GM21515 (cell line): ENCODE measurements around the gene SLC39A3.
"Not testable (repeated sequence)": the region's sequence is repeated elsewhere in the genome, so short reads cannot be mapped to it uniquely, and the experiment has no call there.

Experiments
- ATAC-seq: cut with Tn5 transposase; IDR thresholded peaks from one replicate; pipeline ENCODE4 v1.9.1; 2021; ENCODE audit not compliant: unreplicated experiment

The SLC39A3 gene

DNA sequence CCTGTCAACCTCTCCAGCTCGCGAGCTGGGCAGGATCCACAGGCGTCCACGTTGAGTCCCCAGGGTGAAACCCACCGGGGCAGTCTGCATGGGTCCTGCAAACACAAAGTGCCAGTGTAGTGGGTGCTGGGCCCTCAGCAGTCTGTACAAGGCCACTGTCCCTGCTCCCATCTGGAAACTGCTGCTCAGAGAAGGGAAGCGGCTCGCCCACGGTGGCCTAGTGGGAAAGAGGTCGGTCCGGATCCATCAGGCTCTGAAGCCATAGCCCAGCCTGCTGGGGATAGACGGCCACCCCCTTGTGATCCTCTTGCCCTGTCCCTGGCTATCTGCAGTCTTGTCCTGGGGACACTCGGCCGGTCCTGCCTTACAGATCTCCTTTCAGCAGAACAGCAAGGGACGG lies 16.1 kb downstream of the SLC39A3 start:
- ATAC-seq = no peak

DNA sequence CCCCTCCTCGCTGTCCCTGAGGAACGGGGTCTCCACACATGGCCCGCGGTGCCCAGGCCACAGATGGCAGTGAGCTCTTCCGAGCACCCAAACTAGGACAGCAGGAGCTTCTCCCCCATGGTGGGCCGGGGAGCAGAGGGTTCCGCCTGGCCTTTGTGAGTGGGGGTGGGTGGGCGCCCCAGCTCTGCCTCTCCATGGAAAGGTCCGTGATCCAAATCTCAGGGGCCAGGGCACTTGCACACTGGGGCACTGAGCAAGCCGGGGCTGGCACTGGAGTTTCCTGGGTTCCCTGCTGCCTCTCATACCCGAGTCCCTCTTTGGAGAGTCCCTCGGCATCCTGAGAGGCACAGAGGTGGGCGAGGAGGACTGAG lies 16.5 kb downstream of the SLC39A3 start:
- no peak for ATAC-seq

DNA sequence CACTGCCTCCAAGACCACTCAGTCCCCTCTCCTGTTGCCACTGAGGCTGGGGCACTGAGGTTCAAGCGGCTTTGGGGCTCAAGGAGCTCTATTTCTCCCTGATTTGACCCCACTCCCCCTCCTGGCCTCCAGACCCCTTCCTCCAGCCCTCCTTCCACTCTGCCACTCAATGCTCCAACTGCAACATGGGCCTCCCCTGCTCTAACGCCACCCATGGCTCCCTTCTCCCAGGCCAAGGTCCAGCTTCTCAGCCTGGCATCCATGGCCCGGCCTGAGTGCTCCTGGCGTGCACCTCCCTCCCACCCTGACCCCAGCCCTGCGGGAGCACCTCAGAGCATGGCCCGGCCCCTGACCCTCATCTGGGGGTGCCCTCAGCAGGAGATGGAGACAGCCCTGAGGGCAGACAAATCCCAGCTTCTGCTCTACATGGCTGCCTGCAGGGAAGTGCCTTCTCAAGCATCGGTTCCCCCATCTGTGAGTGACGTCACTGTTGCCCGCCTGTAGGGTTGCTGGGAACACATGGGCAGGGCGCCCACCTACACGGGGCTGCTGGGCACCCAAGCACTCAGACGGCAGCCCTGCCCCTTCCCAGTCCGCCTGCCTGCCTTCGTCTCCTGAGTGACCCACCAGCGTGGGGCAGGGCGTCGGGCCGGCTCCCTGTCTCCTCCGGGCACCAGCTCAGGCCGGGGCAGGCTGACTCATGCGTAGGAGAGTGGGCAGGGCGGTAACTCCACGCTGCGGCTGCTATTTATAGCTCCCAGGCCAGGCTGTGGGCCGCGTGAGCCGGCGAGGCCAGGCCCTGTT lies 17.1 kb downstream of the SLC39A3 start:
- ATAC-seq = no peak

DNA sequence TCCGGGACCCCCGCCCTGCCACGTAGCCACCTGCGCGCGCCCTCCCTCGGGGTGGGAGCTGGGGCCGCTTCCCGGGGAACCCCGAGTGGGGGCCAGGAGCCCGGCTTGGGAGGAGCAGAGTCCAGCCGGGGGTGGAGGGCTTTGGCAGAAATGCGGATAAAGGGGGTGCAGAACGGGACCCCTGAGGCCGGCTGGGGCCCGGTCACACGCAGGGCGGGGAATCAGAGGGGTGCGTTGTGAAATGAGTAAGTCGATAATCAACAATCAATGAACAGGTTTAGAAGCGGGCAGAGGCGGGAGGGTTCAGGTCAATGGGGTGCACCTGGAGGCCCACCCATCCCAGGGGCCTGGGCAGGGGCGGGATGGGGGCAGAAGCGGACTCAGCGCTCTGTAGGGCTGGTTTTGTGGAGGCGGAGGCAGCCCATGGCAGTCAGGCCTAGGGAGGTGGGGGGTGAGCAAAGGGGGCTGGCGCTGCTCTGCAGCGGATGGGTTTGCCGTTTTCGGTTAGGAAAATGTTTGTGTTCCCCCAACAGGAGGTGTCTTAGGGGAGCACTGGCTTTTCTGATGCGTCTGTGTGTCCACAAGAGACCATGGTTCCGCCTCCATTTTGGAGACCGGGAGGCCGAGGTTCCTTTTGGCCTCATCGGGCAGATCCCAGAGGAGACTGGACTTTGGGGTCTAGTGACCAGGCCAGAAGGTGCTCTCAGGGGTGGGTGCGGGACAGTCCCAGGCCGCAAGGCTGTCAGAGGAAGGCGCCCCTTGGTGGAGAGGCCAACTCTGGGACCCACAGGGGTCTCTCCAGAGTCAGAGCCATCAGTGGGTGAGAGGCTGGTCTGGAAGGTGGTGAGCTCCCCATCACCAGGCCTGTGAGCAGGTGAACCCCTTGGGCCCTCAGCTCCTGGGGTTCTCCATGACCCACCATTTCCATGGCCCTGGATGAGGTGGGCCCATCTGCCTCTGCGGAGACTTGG lies 18.0 kb downstream of the SLC39A3 start:
- no peak for ATAC-seq

DNA sequence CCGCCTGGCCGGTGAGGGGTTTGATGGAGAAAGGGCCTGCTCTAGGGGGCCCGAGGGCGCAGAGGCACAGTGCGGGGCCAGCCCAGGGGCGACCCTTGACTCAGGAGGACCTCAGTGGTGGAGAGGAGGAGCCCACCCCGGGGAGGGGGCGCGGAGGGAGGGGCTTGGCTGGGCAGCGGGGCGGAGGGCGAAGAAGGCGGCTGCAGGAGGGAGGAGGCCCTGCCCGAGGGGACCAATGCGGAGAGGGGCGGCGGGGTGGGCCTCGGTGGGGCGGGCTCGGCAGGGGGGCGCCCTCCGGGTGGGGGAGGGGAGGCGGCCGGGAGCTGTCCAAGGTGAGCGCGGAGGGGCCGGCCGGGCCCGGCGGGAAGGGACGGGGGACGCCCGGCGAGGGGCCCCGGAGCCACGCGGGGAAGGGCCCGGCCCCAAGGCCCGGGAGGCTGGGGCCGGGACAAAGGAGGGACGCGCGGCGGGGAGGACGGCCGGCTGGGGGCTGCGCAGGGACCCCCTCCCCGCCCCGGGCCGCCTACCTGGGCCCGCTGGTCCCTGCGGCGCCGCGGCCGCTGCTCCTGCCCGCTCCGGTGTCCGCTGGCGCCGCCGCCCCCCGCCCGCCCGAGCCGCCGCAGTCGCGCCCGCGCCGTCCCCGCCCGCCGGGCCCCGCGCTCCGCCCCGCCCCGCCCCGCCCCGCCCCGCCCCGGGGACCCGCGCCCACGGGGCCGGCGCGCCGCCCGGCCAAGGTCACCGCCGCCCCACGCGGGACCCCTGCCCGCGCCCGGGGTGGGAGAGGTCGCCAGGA lies 18.8 kb downstream of the SLC39A3 start, which contains the start of gene DIRAS1:
Gene DIRAS1 (minus strand): TSS at position 596 of the 793 bp plus-strand sequence. CDS start 3,566 bp downstream, outside the sequence.
- ATAC-seq = no peak

- no peak for ATAC-seq
Observed at GRCh38 chr19:2719920-2720776, 19.7 kb downstream of the SLC39A3 start.

DNA sequence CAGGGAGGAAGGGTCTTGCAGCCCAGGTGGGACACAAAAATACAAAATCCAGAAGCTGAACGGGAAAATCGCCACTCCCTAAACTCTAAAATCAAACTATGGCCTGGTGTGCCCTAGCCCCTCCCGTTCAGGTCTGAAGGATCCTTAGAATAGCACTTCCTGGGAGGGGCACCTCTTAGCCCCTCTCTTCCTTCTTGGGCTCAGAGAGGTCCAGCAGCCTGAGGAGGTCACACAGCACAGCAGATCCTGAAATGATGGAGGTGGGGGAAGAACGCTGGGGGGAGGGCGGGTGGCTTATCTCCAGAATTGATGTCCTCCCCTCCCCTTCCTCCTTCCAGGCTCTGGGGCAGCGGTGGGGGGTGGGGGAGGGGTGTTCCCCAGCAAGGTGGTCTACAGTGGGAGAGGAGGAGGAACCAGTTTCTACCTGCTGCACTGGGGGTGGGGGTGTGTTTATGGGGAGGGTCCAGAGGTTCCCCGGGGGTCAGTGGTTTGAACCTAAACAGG lies 20.5 kb downstream of the SLC39A3 start:
- no peak for ATAC-seq

DNA sequence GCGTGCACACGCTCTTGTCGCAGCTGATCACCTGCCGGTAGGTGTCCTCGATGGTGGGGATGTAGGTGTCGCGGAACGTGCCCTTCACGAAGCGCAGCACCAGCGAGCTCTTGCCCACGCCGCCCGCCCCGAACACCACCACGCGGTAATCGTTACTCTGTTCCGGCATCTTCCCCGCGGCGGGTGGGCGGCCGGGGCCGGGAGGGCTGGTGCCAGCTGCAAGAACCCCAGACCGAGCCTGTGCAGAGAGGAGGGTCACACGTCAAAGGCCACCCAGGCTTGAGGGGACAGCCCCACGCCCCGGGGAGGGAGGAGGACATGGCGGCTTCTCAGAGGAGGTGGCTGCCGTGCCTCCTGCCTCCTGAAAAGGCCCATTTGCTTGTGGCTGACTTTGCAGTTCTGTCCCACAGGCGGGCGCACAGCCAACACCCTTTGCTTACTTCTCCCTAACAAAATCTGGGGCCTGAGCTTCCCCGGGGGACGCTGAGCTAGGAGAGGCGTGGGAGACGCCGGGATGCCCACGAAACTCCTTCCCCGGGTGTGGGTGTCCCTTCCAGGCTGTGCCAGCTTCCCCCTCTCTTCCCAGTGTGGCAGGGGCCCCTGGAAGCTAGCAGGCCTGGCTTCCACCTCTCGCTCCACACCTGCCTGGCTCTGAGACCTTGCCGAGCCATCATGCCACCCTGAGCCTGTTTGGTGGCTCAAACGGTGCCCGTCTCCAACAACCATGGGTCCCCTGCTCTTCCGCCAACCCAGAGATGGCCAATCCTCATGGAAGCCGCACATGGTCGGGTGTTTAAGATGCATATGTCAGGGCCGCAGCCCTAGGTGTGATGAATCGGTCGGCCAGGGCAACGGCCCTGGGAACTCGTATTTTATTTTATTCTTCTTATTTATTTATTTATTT lies 21.9 kb downstream of the SLC39A3 start:
- ATAC-seq = no peak

GRCh38 chr19:2716722-2717637 lies 22.8 kb downstream of the SLC39A3 start:
- ATAC-seq = no peak

- no peak for ATAC-seq
Observed at GRCh38 chr19:2716275-2716650, 23.6 kb downstream of the SLC39A3 start.

- ATAC-seq = no peak
Observed at GRCh38 chr19:2715470-2716274, 24.1 kb downstream of the SLC39A3 start.

DNA sequence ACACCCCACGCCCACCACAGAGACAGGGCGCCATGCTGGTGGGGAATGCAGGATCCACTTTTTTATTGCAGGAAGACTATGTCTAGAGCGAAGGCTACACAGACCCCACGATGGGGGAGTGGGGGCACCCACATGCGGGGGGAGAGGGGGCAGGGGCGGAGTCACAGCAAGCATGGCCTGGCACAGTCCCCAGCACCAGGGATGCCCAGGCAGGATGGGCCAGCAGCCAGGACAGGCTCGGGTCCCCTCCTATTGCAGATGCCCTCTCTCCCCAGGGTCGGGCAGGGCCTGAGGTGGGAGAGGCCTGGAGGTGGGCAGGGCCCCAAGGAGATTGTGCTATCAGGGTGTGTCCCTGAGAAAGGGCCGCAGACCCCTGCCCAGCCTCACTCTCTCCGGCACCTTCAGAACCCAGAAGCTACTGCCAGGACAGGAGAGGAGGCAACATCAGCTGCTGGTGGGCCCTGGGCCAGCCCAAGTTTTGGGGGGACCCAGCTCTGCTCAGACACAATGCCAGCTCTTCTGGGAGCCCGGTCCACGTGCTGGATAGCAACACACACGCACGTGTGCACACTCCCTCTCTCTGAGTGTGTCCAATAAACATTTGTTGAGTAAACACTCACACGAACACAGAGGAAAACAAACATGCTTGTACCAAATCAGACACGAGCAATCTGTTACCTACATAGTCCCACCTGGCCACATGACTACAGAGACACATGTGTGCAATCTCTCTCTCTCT lies 25.1 kb downstream of the SLC39A3 start:
- ATAC-seq = no peak

GRCh38 chr19:2714102-2714501 lies 25.7 kb downstream of the SLC39A3 start:
- ATAC-seq = not testable (repeated sequence)

- ATAC-seq = not testable (repeated sequence)
Observed at GRCh38 chr19:2713170-2713569, 26.6 kb downstream of the SLC39A3 start.

DNA sequence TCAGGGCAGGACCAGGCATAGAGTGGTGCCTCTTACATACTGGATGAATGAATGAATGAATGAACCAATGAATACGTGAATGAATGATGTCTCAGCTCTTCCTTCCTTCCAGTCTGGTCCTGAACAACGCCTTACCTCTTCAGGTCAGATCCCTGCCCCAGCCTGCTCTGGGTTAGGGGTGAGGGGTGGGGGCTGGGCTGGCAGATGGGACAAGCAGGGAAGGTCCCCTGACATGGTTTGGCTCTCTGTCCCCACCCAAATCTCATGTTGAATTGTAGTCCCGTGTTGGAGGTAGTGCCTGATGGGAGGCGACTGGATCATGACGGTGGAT lies 28.0 kb downstream of the SLC39A3 start:
- no peak for ATAC-seq

DNA sequence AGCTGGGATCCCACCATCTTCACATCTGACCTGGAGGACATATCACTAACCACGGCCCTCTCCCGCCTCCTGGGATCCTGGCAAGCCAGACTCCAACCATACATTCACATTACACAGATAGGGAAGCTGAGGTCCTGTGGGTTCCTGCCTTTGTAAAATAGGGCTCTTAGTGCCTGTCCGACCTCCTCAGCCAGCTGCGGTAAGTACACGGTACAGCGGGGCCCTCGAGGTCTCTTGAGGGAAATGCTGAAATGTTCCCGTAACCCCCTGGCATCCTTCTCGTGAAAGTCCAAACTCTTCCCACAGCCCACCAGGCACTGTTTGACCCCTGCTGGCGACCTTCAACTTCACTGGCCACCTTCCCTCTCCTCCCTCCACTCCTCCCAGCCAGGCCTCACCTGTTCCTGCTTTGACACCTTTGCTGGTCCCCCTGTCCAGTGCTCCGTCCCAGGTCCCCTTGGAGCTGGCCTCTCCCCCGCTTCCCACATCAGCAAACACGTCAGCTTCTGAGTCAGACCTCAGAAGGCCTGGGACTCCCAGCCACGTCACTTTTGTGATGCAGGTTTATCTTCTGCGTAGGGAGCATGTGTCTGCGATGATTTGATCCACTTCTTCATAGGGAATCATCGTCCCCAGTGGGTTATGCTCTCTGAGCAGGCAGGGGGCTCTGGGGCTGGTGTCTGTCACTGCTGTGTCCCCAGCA lies 28.5 kb downstream of the SLC39A3 start:
- ATAC-seq = no peak
